HUES48 (cell line): ENCODE results near the gene PACC1.

ENCODE experiments used
- H3K27ac ChIP-seq: one replicate; pipeline ENCODE4 v1.7.0; 2013; ENCODE audit warnings: low read depth, low read length, inconsistent platforms
- H3K27me3 ChIP-seq: 2 replicates; pipeline ENCODE4 v1.6.1; 2013; ENCODE audit warnings: mild to moderate bottlenecking, low read length; ENCODE audit not compliant: control insufficient read depth, insufficient read depth
- H3K36me3 ChIP-seq: 2 replicates; pipeline ENCODE4 v1.6.1; 2013; ENCODE audit warnings: low read length; ENCODE audit not compliant: control insufficient read depth, insufficient read depth
- H3K4me1 ChIP-seq: 2 replicates; pipeline ENCODE4 v1.6.1; 2013; ENCODE audit warnings: mild to moderate bottlenecking, low read length; ENCODE audit not compliant: control insufficient read depth, insufficient read depth
- H3K4me3 ChIP-seq: 2 replicates; pipeline ENCODE4 v1.5.1; 2013; ENCODE audit warnings: mild to moderate bottlenecking, low read depth, low read length
- H3K9ac ChIP-seq: 2 replicates; pipeline ENCODE4 v1.6.1; 2013; ENCODE audit warnings: mild to moderate bottlenecking, low read depth, low read length, moderate library complexity
- H3K9me3 ChIP-seq: 2 replicates; pipeline ENCODE4 v1.6.1; 2013; ENCODE audit warnings: low read length; ENCODE audit not compliant: control insufficient read depth, insufficient read depth

The PACC1 gene

DNA sequence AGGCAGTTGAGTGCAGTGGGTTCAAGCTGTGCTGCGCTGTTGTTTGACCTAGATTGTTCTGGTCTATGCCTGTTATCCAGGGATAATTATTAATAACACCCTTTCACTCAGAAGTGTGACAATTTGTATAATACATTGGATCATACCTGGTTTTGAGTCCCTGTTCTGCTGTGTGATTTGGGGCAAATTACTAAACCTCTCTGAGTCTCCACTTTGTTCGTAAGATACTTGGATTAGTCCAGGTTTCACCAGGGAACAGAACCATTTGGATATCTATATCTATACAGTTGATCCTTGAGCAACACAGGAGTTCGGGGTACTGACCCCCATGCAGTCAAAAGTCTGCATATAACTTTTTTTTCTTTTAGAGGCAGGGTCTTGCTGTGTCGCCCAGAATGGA is 20.3 kb upstream of the PACC1 start:
- peaks cover 13% of the 10 kb centered on the region; the same call in 1 of the 2 replicates for H3K4me1 ChIP-seq
- no peak overlapping the region for H3K4me3 ChIP-seq
- no peak overlapping the region for H3K9ac ChIP-seq
- no peaks in the 10 kb centered on the region for H3K9me3 ChIP-seq
- H3K36me3 ChIP-seq: no peaks in the 10 kb centered on the region
- H3K27me3 ChIP-seq: peaks cover 8% of the 10 kb centered on the region
- H3K27ac ChIP-seq: no peak overlapping the region

DNA sequence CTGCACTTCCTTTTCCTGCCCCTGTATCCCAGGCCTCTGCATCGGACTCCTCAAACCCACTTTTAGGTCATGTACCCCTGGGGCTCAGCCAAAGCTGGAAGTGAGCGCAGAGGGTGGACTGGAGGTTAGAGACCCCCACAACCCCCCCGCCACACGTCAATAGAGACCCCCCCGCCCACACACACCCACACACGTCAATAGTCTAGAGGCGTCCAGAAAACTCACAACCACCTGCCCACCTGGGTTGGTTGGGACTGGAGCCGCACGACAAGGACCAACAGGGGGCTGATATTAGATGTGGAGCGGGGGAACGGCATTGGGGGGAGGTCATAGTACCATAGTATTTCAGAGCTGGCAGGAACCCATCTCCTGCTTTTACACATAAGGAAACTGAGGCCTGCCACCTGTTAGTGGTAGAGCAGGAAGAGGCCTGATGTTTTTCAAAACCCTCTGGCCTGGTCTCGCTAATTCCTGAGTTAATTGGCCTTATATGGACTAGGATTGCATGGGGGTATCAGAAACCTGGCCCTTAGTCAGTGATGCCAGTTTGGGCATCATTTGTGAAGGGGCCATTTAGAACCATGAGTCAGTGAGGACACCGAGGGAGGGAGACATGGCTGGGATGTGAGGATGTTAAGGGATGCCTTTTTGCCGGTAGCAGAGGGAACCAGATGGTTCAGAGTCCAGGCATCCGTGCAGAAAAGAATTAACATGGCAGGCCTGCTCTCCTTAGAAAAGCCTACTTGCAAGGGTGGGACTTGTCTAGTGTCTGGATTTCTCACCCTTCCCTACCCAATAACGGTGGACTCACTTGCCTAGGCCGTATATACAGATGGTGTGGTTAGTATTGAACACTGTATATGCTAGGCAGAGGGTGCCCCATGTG is 19.1 kb upstream of the PACC1 start:
- Histone ChIP-seq H3K27me3 (peaks cover 8% of the 10 kb centered on the region), H3K4me1 (peaks cover 13% of the 10 kb centered on the region; the same call in 1 of the 2 replicates), H3K9ac (no peak overlapping the region), H3K9me3 (no peaks in the 10 kb centered on the region), H3K36me3 (no peaks in the 10 kb centered on the region), H3K4me3 (peak overlapping the region; percentile 74), H3K27ac (no peak overlapping the region)

DNA sequence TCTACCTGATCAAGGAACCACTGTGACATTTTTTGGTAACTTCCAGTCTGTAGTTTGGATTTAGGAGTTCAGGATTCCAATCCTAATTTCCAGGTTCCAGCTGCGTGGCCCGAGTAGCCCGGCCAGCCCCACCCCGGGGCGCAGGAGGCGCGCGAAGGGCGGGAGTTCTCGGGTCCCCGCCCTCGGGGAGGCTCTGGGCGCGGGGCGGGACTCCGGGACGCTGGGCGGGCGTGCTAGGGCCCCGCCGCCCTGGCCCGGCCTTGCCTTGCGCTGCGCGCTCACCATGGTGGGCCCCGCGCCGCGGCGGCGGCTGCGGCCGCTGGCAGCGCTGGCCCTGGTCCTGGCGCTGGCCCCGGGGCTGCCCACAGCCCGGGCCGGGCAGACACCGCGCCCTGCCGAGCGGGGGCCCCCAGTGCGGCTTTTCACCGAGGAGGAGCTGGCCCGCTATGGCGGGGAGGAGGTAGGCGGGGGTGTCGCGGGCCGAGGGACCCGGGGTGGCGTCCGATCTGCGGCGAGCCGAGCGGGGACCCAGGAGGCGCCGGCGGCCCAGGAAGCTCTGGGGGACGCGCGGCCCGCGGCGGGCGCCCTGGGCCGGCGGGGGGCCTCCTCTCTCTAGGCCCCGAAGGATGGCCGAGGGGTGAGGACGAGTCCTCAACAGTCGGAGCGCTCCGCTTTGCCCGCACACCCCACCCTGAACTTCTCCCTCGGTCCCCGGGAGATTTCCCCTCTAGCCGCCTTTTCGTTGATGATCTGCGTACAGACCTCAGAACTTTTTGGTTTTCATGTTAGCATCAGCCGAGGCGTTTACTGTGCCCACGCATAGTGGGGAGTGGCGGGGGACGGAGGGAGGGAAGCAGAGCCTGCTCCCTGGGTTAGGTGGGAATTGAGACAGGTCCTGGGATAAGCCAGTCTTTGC is 18.2 kb upstream of the PACC1 start, which contains the start of gene NENF:
TSS of gene NENF (plus strand) at position 260 of the 916 bp plus-strand sequence. CDS start at position 284, 24 bp downstream.
- Histone ChIP-seq H3K27ac (no peak within 1 kb of the TSS), H3K4me1 (peaks cover 13% of the 10 kb centered on the region; the same call in 1 of the 2 replicates), H3K36me3 (no peaks in the 10 kb centered on the region), H3K9me3 (no peaks in the 10 kb centered on the region), H3K4me3 (peak within 1 kb of the TSS; percentile 74), H3K27me3 (peaks cover 8% of the 10 kb centered on the region), H3K9ac (no peak within 1 kb of the TSS)

DNA sequence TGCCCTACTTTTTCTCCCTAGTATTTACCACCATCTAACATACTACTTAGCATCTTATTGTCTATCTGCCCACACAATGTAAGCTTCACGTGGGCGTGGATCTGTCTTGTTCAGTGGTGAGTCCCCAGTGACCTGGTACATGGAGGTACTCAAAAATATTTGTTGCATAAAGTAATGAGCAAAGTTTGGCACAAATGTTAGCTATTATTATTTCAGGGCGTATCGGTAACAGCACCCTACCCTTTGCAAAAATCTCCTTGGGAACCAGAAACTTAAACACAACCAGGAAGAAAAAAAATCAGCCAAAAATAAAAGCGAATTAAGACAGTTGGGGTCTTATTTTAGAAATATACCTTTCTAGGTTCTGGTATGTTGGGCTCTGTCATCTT is 17.6 kb upstream of the PACC1 start:
- Histone ChIP-seq H3K9me3 (no peaks in the 10 kb centered on the region), H3K27ac (no peak overlapping the region), H3K4me1 (peaks cover 13% of the 10 kb centered on the region; the same call in 1 of the 2 replicates), H3K27me3 (peaks cover 8% of the 10 kb centered on the region), H3K9ac (no peak overlapping the region), H3K36me3 (no peaks in the 10 kb centered on the region), H3K4me3 (peak overlapping the region; percentile 74)

DNA sequence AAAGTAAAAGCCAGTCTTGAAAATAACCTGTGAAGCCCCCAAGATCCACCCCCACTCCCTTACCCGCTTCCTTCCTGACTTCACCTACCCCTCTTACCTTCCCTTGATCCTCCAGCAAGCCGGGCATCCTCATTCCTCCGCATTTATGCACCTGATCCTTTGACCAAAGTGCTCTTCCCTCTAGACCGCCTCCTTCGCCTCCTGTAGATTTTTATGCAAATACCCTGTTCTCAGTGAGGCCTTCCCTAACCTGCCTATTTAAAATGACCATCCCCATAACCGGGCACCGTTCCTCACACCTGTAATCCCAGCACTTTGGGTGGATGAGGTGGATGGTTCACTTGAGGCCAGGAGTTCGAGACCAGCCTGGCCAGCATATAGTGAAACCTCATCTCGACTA is 17.0 kb upstream of the PACC1 start:
- peaks cover 8% of the 10 kb centered on the region for H3K27me3 ChIP-seq
- H3K9ac ChIP-seq: no peak overlapping the region
- H3K36me3 ChIP-seq: no peaks in the 10 kb centered on the region
- H3K4me1 ChIP-seq: peaks cover 13% of the 10 kb centered on the region; the same call in 1 of the 2 replicates
- no peaks in the 10 kb centered on the region for H3K9me3 ChIP-seq
- H3K4me3 ChIP-seq: no peak overlapping the region
- no peak overlapping the region for H3K27ac ChIP-seq

DNA sequence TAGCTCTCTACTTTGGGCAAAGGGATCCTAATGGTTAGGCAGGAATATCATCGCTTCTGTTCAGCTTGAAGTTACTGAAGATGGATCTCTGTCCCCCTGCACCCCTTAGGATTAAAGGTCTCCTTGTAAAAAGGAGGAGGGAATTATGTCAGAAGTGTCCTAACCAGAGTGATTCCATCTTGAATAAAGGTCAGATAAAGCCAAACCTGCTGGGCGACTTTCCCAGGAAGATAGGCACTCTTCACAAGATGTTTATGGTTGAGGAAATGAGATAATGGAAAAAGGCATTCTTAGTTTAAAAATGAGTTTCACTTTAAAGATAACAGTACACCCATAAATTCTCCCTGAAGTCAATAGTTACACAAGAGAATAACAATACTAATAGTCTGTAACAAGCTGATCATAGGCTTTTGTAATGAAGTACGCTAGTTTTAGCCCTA is 16.3 kb upstream of the PACC1 start:
- Histone ChIP-seq H3K9me3 (no peaks in the 10 kb centered on the region), H3K4me3 (no peak overlapping the region), H3K9ac (no peak overlapping the region), H3K27me3 (peaks cover 8% of the 10 kb centered on the region), H3K27ac (no peak overlapping the region), H3K4me1 (peaks cover 13% of the 10 kb centered on the region; the same call in 1 of the 2 replicates), H3K36me3 (no peaks in the 10 kb centered on the region)

DNA sequence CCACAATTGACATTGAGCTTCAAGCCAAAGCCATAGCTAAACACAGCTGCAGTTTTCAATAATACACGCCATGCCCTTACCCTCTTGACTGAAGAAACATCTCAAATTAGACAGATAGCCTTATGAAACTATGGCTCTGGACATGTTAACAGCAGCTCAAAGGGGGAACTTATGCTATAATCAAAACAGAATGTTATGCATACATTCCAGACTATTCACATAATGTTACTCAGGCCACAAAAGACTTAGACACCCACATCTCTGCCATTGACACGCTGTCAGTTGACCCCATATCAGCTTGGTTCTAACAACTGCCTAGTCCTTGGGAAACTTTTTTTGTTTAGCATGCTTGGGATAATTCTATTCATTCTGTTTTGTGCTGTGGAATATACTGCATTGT is 15.7 kb upstream of the PACC1 start:
- H3K4me1 ChIP-seq: peaks cover 13% of the 10 kb centered on the region; the same call in 1 of the 2 replicates
- no peaks in the 10 kb centered on the region for H3K36me3 ChIP-seq
- no peak overlapping the region for H3K4me3 ChIP-seq
- H3K27me3 ChIP-seq: peaks cover 8% of the 10 kb centered on the region
- no peak overlapping the region for H3K9ac ChIP-seq
- no peak overlapping the region for H3K27ac ChIP-seq
- no peaks in the 10 kb centered on the region for H3K9me3 ChIP-seq

DNA sequence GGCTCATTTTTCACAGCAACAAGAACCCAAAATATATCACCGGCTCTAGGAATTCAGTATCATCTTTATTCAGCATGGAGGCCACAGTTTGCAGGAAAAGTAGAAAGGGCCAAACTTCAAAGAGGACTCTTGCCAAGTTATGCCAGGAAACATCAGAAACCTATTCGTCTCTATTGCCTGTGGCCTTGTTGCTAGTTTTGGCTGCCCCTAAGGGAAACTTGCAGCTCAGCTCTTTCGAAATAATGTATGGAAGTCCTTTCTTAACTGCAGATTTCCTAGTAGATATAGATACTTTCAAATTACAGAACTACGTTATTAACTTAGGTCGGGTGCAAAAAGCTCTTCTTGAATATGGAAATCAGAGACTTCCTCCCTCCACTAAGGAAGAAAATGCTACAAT is 13.8 kb upstream of the PACC1 start:
- H3K27me3 ChIP-seq: no peaks in the 10 kb centered on the region; the same call in none of the 2 replicates
- no peaks in the 10 kb centered on the region for H3K36me3 ChIP-seq
- H3K9me3 ChIP-seq: no peaks in the 10 kb centered on the region
- no peak overlapping the region for H3K9ac ChIP-seq
- peaks cover 13% of the 10 kb centered on the region; the same call in 1 of the 2 replicates for H3K4me1 ChIP-seq
- H3K4me3 ChIP-seq: no peak overlapping the region
- H3K27ac ChIP-seq: no peak overlapping the region

DNA sequence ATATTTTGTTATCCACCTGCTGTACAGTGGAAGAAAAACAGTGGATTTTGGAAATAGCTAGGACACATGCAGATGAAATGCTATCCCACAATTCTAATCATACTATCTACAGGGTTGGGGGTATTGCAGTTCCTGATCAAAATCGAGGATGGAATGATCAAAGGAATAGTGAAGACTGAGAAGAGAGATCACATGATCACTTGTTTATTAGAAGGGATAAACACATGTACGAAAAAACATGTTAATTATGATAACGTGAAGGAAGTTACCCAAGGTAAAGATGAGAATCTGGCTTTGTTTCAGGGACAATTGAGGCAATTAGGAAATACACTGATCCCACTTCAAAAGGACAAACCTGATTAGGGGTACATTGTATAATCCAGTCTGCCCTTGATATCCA is 9.2 kb upstream of the PACC1 start:
- Histone ChIP-seq H3K9me3 (no peaks in the 10 kb centered on the region), H3K9ac (no peak overlapping the region), H3K4me1 (no peaks in the 10 kb centered on the region), H3K27ac (no peak overlapping the region), H3K27me3 (no peaks in the 10 kb centered on the region; the same call in 1 of the 2 replicates), H3K36me3 (no peaks in the 10 kb centered on the region), H3K4me3 (no peak overlapping the region)

DNA sequence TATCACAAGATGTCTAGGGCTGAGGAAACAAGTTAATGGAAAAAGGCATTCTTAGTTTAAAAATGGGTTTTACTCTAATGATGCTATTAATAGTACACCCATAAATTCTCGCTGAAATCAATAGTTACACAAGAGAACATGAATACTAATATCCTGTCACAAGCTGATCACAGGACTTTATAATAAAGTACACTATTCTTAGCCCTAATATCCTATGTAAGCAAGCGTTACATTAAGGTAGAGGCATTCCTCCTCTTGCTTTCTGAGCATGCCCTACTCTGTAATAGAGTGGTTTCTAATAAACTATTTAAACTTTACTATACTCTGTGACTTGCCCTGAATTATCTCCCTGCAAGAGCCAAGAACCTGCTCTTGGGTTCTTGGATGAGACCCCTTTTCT is 6.5 kb upstream of the PACC1 start:
- no peaks in the 10 kb centered on the region for H3K36me3 ChIP-seq
- H3K27me3 ChIP-seq: no peaks in the 10 kb centered on the region; the same call in 1 of the 2 replicates
- H3K27ac ChIP-seq: no peak overlapping the region
- no peak overlapping the region for H3K4me3 ChIP-seq
- H3K9ac ChIP-seq: no peak overlapping the region
- no peaks in the 10 kb centered on the region for H3K9me3 ChIP-seq
- no peaks in the 10 kb centered on the region for H3K4me1 ChIP-seq
